ENCODE measurements around the gene TRAPPC1. TPM values are rescaled to one million over a fixed set of nuclear protein-coding genes. Genes with fewer than 3 reads are reported as not detected.

TRAPPC1 gene
- total RNA-seq, 4 donors from 2014 or later, result 19.4 to 41.7 (median 30.0) TPM

GRCh38 chr17:7944326-7944725 lies 12.6 kb upstream of the TRAPPC1 start:
- Histone ChIP-seq H3K36me3 (peaks cover 0 to 77% of the 10 kb centered on the region in 2 donors), H3K9me3 (no peaks in the 10 kb centered on the region), H3K27me3 (no peaks in the 10 kb centered on the region), H3K4me1 (no peaks in the 10 kb centered on the region), H3K27ac (no peak overlapping the region), H3K4me3 (no peak overlapping the region)
- intact Hi-C loops (cut with DNase I; ENCODE audit: low total_unique reads), result no loop called here
- no peak for DNase-seq
- TF ChIP-seq POLR2A (IDR thresholded peaks at IDR 0.05) (no peak), CTCF (IDR thresholded peaks at IDR 0.05 in 4 of 5, conservative IDR thresholded peaks at IDR 0.05 in 1 of 5) (no peak)
- ATAC-seq, result no peak
- in situ Hi-C loops (cut with MboI; ENCODE audit: low sequenced_read_pairs in 4 of 4), result no loop called here

- DNase-seq, result no peak
- intact Hi-C loops (cut with DNase I; ENCODE audit: low total_unique reads), result no loop called here
Observed at GRCh38 chr17:7943291-7943690, 11.5 kb upstream of the TRAPPC1 start.

GRCh38 chr17:7940743-7941142 lies 9.0 kb upstream of the TRAPPC1 start:
- no peak for TF ChIP-seq POLR2A (IDR thresholded peaks at IDR 0.05)
- no peak for TF ChIP-seq CTCF (IDR thresholded peaks at IDR 0.05 in 4 of 5, conservative IDR thresholded peaks at IDR 0.05 in 1 of 5)
- no peak overlapping the region for H3K27ac ChIP-seq
- no peak for ATAC-seq
- in situ Hi-C loops (cut with MboI; ENCODE audit: low sequenced_read_pairs in 4 of 4), result no loop called here
- H3K27me3 ChIP-seq, result no peaks in the 10 kb centered on the region
- intact Hi-C loops (cut with DNase I; ENCODE audit: low total_unique reads), result no loop called here
- no peaks in the 10 kb centered on the region for H3K4me1 ChIP-seq
- H3K9me3 ChIP-seq, result no peaks in the 10 kb centered on the region
- no peak overlapping the region for H3K4me3 ChIP-seq
- no peak for DNase-seq
- peaks cover 0 to 66% of the 10 kb centered on the region in 2 donors for H3K36me3 ChIP-seq

More at GRCh38 chr17:7943291-7943690, 11.5 kb upstream of the TRAPPC1 start:
- H3K27me3 ChIP-seq, result no peaks in the 10 kb centered on the region
- in situ Hi-C loops (cut with MboI; ENCODE audit: low sequenced_read_pairs in 4 of 4), result no loop called here
- TF ChIP-seq POLR2A (IDR thresholded peaks at IDR 0.05) (no peak), CTCF (IDR thresholded peaks at IDR 0.05 in 4 of 5, conservative IDR thresholded peaks at IDR 0.05 in 1 of 5) (no peak)
- no peaks in the 10 kb centered on the region for H3K4me1 ChIP-seq
- no peaks in the 10 kb centered on the region for H3K9me3 ChIP-seq
- H3K27ac ChIP-seq, result no peak overlapping the region
- H3K4me3 ChIP-seq, result no peak overlapping the region
- no peak for ATAC-seq
- peaks cover 0 to 70% of the 10 kb centered on the region in 2 donors for H3K36me3 ChIP-seq

DNA sequence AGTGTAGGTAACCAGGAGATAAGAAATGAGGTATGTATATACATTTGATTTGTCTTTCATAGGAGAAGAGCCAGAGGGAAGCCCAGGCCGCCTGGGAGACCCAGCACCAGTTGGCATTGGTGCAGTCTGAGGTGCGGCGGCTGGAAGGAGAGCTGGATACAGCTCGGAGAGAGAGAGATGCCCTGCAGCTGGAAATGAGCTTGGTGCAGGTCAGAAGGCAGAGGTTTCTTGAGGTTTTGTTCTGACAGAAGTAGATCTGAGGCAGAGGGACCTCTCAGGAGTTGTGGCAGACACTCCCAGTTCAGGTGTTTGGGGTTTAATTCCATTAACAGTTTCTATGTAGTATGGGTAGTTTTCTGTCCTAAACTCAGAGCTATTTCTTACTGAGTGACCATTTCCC lies 8.3 kb upstream of the TRAPPC1 start:
- H3K9me3 ChIP-seq, result no peaks in the 10 kb centered on the region
- peaks cover 0 to 66% of the 10 kb centered on the region in 2 donors for H3K36me3 ChIP-seq
- TF ChIP-seq CTCF (IDR thresholded peaks at IDR 0.05 in 4 of 5, conservative IDR thresholded peaks at IDR 0.05 in 1 of 5) (no peak), POLR2A (IDR thresholded peaks at IDR 0.05) (no peak)

GRCh38 chr17:7935859-7936258 lies 4.1 kb upstream of the TRAPPC1 start:
- Histone ChIP-seq H3K4me1 (peaks cover 17 to 19% of the 10 kb centered on the region in 2 donors), H3K36me3 (peaks cover 0 to 50% of the 10 kb centered on the region in 2 donors), H3K9me3 (no peaks in the 10 kb centered on the region), H3K27ac (no peak overlapping the region), H3K27me3 (no peaks in the 10 kb centered on the region), H3K4me3 (no peak overlapping the region)
- DNase-seq (no peak), ATAC-seq (no peak)
- in situ Hi-C loops (cut with MboI; ENCODE audit: low sequenced_read_pairs in 4 of 4) (no loop called here), intact Hi-C loops (cut with DNase I; ENCODE audit: low total_unique reads) (no loop called here)
- TF ChIP-seq POLR2A (IDR thresholded peaks at IDR 0.05) (no peak), CTCF (IDR thresholded peaks at IDR 0.05 in 4 of 5, conservative IDR thresholded peaks at IDR 0.05 in 1 of 5) (no peak)

More for the DNA sequence above, 8.3 kb upstream of the TRAPPC1 start:
- no peaks in the 10 kb centered on the region for H3K27me3 ChIP-seq
- intact Hi-C loops (cut with DNase I; ENCODE audit: low total_unique reads) (no loop called here), in situ Hi-C loops (cut with MboI; ENCODE audit: low sequenced_read_pairs in 4 of 4) (no loop called here)
- no peak overlapping the region for H3K27ac ChIP-seq
- H3K4me3 ChIP-seq, result no peak overlapping the region
- DNase-seq, result no peak
- ATAC-seq, result no peak
- no peaks in the 10 kb centered on the region for H3K4me1 ChIP-seq
